HG02763 (cell line): Measurements from ENCODE around the gene CUX1.
A peak's percentile ranks its signal among the peaks of the same experiment; 100 is the strongest.
"Not testable (repeated sequence)": the region's sequence is repeated elsewhere in the genome, so short reads cannot be mapped to it uniquely, and the experiment has no call there.

ENCODE experiments used
- ATAC-seq: cut with Tn5 transposase; IDR thresholded peaks from one replicate; pipeline ENCODE4 v1.9.1; 2021; ENCODE audit warnings: mild to moderate bottlenecking, moderate library complexity; ENCODE audit not compliant: unreplicated experiment

The CUX1 gene

DNA sequence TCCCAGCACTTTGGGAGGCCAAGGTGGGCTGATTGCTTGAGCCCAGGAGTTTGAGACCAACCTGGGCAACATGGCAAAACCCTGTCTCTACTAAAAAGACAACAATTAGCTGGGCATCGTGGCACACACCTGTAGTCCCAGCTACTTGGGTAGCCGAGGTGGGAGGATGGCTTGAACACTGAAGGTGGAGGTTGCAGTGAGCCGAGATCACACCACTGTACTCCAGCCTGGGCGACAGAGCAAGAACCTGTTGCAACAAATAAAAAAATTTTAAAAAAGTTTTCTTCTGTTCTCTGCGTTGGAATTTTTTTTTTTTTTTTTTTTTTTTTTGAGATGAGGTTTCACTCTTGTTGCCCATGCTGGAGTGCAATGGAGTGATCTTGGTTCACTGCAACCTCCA is 34.9 kb downstream of the CUX1 start:
- ATAC-seq, result not testable (repeated sequence)

DNA sequence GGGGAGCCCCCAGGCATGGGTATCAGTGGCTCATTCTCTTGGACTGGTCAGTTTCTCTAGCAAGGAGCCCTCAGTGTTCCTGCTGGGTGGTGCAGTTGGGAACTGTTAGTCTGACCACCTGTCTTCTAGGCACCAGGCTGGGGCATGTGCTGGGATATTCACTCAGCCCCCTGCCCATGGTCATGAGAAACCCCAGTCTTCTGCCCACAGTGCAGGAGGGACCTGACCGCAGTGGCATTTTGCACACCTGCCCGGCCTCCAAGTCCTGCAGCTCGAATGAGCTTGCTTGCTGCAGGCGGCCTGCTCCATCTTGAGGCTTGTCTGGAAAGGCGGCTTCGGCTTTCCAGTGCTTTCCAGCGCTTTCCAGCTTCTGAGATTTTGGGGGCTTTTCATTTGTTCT is 36.3 kb downstream of the CUX1 start:
- no peak for ATAC-seq

DNA sequence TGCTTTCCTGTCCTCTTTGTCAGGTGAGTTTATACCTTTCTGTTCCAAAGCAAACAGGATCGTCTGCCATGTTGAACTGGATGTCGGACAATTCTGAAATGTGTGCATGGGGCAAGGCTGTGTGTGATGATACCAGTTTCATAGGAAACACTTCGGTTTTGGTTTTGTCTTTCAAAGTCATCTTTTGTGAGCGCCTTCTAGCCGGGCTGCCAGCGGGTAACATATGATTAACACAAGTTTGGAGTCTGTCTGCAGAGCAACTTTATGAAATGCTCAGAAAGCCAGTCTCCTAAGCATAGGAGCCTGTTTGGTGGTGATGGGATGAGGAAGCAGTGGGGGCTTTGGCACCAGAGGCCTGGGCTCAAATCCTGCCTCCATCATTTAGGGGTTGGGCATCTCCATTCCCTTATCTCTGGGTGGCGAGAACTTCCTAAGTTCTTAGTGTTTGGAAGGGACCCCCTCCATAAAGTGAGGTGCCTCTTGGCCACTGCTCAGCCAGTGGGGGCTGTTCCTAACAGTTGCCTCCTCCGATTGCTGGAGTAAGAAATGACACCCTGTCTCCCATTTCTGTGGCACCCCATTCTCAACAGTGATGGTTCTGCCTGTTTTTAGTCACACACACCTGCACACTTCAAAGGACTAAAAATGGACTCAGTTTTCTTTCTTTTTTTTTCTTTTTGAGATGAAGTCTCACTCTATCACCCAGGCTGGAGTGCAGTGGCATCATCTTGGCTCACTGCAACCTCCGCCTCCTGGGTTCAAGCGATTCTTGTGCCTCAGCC is 36.8 kb downstream of the CUX1 start:
- no peak for ATAC-seq

DNA sequence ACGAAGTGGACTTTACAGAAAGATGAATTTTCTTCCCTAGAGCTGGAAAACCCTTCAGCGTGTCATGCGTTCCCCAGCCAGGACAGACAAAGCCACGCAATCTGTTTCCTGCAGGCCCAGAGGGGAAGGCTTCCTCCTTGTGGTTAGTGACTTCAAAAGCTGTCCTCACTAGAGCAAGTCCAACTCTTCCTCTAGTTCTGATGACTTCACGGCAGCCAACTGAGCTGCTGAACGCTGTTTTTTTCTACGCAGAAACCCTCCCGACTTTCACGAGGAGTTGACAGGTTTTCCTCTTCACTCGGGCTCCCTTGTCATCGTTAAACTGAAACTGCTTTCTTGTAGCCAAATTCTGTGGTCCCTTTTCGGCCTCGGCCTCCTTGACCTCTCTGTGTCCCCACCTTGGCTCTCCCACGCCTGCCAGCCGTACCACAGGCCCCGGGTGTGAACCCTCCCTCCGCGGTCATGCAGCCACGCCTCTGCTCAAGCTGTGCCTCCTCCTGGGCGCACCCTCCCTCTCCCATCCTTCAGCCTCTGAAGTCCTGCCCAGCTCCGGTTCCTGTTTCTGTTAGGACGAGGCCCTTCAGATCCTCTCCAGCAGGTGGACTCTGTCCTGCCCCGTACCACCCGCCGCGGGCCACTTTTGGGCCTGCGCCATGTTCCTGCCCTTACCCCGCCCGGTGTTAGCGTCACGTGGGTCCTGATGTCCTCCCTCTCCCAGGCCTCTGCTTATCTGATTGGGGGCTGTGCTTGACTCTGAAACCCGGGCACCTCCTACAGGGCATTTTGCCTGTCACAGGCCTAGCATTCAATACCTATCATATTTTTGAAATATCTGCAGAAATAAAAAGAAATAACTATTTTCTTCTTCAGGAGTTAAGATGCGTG is 39.3 kb downstream of the CUX1 start:
- ATAC-seq, result peak; percentile 95

DNA sequence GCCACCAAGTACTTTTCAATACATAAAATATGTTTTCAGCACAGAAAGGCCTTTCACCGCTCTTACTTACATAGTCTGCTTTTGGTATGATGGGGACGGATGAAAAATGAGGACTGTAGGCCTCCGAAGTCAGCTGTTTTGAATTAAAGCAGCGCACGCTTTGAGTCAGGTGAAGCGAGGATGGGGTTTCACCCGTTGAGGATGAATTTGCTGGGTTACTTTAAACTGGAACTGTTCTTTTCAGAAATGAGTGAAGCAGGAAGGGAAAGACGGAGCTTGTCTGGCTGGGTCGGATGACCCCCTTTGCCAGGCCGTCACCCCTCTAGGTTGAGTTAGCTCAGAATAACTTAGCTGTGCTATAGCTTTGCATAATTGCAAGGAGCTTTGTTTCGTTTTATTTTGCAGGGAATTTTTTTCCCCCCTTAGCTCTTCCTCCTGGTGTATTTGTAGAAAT is 40.0 kb downstream of the CUX1 start:
- no peak for ATAC-seq

DNA sequence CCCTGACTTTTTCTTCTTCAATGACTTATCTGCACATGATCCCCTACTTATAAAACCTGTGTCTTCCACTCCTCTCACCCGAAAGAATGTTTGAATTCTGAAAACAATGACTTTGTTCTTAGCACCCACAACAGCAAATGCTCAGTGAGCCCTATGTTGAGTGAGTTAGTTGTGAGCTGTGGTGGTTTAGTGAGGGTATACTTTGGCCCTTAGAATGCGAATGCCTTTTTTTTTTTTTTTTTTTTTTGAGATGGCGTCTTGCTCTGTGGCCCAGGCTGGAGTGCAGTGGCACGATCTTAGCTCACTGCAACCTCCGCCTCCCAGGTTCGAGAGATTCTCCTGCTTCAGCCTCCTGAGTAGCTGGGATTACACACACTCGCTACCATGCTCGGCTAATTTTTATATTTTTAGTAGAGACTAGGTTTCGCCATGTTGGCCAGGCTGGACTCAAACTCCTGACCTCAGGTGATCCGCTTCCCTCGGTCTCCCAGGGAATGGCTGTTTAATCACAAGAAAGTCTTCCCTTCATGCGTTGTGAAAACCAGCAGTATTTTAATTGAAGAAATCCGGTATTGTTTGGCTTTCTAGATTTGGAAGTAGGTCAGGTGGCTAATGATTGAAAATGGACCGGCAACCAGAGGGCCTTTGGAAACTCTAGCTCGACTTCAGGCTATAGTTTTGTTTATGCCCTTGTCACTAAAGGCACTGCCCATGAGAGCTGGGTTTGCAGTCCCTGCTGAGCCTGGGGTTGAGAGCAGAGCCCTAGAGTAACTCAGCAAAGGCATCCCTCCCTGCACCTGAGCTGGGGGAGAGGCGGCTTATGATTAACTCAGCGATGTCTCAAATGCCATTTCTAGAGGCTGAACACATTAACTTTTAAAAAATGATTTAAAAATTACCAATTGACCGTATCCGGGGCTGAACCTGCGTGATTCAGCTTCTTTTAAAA is 41.3 kb downstream of the CUX1 start:
- no peak for ATAC-seq

DNA sequence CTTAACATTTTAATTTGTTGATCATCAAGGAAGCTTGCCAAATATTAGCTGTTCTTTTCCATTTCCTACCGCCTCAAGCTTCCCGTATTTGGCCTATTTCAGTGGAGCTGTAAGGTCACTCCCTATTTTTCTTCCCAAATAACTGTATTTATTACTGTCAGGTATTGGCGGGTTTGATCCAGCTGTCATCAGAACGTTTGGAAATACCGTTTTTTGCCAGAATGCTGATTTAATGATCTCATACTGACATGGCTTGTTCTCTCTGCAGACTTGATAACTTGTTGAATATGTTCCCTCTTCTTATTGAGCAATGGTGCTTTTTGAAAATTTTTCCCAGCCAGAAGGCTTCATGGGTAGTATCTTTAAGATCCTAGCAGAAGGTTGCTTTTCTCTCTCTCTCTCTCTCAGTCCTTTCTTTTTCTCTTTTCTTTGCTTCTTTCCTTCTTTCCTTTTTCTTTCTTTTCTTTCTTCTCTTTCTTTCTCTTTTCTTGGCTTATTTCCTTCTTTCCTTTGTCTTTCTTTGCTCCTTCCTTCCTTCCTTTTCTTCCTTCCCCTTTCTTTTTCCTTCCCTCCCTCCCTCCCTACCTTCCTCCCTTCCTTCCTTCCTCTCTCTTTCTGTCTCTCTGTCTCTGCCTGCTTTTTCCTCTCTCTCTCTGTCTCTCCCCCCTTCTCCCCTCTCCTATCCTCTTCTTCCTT is 42.1 kb downstream of the CUX1 start:
- no peak for ATAC-seq

DNA sequence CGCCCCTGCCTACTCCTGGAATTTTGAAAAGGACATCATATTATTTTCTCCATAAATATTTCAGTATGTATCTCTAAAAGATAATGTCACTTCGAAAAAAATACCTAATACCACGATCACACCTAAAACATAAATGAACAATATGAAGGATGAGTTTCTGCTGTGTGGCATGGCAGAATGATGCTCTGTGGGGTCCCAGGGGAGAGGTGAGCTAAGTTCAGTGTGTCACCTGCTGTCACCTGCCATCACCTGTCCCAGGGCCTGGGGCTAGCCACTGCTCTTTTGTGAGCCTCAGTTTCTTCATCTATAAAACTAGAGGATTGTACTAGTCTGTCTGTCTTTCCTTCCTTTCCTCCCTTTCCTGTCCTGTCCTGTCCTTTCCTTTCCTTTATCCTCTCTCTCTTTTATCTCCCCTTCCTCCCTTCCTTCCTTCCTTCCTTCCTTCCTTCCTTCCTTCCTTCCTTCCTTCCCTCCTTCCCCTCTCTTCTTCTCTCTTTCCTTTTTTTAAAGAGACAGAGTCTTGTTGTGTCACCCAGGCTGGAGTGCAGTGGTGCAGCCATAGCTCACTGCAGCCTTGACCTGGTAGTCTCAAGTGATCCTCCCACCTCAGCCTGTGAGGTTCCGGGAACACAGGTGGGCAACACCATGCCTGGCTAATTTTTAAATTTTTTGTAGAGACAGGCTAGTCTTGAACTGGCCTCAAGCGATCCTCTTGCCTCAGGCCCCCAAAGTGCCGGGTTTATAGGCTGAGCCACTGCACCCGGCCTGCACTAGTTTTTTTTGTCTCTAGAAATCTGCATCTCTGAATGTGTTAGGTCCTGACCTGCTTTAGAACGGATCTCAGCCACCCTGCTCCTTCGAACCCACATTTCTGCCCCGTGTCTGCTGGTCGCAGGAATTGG is 43.1 kb downstream of the CUX1 start:
- ATAC-seq, result no peak

DNA sequence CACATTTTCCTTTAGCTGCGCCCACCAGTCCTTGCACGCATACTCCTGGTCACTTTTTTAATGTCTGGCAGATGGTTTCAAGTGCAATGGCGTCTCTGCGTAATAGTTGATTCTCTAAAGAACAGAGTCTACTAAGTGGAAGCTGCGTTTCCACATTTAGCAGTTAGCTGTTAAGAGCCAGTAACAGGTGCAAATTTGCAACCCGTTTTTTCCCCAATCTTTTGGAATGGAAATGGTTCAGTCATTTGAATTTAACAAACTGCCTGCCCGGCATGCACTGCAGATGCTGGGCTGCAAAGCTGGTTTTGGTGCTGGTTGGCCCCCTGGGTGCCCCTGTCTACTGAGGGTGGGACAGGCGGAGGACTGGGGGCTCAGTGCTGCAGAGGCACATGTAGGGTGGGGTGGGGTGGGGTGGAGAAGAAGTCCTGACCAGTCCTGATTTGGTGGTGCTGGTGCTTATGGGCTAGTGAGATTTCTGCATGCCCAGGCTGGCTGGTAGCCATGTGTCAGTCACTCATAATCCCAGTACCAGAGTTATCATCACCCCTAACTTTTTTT is 43.9 kb downstream of the CUX1 start:
- no peak for ATAC-seq

DNA sequence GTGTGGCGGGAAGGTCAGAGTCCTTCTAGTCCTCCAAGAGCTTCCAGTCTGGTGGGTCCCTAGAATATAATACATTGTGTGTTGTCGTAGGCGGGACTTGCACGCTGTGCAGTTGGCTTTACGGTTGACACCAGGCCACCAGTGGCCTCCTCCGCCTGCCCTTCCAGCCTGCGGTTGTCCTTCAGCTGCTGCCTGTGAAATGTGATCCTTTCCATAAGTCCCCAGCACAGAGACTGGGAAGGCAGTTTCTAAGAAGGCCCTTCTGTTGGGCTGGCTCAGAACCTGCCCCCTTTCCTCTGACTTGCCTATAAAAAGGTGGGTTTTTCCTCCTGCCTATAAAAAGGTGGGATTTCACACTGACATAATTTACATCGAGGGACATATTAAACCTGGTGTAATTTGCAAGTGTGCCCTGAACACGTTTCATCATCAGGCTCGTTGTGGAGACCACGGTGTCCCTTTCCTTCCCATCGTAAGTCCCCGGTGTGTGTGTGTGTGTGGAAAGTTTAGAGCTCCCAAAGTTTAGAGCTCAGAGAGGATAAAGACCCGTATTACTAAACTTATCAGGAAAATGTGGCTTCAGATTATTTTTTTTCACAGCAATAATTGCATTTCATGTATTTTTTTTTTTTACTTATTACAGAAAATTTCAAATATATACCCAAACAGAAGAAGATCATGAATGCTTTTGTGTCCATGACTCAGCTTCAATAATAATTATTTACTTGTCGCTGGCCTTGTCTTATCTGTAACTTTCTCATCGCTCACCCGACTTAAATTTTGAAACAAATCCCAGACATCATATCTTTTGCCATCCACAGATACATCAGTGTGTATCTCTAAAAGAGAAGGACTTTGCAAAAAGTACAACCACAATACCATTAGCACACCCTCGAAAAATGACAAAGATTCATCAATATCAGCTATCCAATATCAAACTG is 45.1 kb downstream of the CUX1 start:
- ATAC-seq, result no peak

DNA sequence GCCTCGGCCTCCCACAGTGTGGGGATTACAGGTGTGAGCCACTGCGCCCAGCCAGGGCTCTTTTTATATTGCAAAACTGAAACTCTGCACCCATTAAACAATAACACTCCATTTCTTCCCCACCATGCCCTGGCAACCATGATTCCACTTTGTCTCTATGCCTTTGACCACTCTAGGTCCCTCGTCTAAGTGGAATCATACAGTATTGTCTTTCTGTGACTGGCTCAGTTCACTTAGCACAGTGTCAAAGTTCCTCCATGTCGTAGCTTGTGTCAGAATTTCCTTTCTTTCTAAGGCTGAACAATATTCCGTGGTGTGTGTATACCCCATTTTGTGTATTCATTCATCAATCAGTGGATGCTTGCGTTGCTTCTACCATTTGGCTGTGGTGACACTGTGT is 46.2 kb downstream of the CUX1 start:
- ATAC-seq, result no peak

DNA sequence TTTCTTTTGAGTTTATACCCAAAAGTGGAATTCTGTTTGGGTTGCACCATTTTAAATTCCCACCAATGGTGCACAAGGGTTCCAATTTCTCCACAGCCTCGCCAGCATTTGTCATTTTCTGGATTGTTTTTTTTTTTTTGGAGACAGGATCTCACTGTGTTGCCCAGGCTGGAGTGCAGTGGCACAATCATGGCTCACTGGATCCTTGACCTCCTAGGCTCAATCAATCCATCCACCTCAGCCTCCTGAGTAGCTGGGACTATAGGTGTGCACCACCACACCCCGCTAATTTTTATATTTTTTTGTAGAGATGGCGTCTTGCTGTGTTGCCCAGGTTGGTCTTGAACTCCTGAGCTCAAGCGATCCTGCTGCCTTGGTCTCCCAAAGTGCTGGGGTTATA is 46.6 kb downstream of the CUX1 start:
- ATAC-seq, result no peak

DNA sequence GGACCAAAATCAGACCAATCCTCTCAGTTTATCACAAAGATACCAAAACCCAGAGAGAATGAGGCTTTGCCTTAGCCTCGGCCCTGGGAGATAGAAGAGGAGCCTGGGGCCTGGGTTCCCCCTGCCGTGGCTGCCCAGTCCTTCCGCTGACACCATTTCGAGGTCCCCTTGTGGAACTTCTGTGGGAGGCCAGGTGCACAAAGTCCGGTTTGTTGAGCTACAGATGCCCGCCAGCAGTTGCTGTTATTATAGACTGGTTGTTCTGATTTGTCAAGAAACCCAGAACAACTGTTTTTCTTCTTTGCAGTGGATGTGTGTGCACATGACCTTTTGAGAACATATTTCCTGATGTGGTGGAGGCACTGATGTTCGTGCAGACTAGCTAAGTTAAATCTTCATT is 47.6 kb downstream of the CUX1 start:
- ATAC-seq, result no peak

DNA sequence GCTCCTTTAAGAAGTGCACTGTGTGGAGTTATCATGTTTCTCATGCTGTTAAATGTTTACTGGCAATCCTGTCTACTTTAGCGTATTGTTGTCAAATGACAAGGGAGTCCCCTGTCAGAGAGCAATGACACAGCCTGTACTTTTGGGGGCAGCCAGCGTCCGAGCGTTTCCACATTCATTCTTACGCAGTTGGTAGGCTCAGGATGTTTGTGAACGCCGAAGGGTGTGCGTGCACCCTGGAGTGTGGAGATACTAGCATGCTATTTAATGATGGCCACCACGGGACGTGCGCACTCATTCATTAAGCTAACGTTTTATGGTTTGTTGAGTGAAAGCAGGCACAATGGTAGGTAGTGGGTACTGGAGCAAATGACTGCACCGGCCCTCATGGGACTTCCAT is 48.0 kb downstream of the CUX1 start:
- no peak for ATAC-seq

DNA sequence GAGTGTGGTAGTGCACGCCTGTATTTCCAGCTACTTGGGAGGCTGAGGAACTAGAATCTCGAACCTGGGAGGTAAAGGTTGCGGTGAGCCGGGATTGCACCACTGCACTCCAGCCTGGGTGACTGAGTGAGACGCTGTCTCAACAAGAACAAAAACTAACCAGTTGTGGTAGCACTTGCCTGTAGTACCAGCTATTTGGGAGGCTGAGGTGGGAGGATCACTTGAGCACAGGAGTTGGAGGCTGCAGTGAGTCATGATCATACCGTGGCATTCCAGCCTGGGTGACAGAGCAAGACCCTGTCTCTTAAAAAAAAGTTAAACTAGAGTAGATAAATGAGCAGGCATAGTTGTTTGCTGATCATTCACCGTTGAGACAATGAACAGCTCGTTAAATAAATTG is 48.9 kb downstream of the CUX1 start:
- ATAC-seq, result no peak

DNA sequence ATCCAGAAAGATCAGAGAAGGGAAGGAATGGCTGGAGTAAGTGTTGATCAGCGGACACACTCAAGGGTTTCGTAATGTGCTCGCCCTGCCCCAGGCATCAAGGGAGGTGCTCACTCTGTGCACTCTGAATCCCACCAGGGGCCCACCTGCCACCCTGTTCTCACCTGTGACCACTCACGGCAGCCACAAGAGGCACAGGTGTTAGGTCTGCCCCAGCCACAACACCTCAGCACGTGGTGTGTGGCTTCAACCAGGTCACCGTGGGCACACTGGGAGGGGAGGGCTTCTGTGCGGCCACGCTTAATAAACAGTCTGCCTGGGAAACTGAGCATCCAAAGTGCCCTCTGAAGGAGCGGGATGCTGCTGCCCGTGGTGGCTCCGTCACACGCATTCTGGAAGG is 49.8 kb downstream of the CUX1 start:
- ATAC-seq, result no peak

DNA sequence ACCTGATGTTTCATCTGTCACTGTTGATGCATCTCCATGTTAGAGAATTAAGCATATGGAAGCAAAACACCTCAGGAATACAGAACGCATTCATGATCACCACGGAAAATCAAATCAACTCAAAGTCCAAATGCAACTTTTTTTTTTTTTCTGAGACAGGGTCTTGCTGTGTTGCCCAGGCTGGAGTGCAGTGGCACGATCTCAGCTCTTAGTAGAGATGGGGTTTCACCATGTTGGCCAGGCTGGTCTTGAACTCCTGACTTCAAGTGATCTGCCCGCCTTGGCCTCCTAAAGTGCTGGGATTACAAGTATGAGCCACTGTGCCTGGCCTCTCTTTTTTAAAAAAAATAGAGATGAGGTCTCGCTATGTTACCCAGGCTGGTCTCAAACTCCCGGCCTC is 50.3 kb downstream of the CUX1 start:
- ATAC-seq, result not testable (repeated sequence)
